ENCODE data around the gene PBX3. TPM values are rescaled to one million over a fixed set of nuclear protein-coding genes. Genes with fewer than 3 reads are reported as not detected.

PBX3 gene
- total RNA-seq, 2 donors from 2014 or later, result 15.1 to 21.1 TPM

DNA sequence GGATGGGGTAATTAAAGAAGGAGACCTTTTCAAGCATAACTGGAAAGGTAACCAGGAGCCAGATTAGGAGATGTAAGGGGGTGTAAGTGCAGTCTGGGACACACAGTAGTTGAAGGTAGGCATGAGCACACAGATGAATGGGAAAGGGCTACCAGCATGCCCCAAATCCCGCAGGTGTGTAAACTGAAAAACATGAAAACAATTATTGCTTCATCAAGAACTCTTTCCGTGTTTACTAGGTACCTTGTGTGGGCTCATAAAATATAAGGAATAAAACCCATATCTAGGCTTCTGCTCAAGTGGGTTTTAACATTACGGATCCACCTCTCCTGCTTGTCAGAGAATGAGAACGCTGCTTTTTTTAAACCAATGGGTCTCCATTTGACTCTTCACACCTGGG lies 41.3 kb upstream of the PBX3 start:
- H3K9ac ChIP-seq (ENCODE audit: low read depth in 2 of 2, low read length in 2 of 2), result peak overlapping the region in 1 of 2 donors; percentile 81

DNA sequence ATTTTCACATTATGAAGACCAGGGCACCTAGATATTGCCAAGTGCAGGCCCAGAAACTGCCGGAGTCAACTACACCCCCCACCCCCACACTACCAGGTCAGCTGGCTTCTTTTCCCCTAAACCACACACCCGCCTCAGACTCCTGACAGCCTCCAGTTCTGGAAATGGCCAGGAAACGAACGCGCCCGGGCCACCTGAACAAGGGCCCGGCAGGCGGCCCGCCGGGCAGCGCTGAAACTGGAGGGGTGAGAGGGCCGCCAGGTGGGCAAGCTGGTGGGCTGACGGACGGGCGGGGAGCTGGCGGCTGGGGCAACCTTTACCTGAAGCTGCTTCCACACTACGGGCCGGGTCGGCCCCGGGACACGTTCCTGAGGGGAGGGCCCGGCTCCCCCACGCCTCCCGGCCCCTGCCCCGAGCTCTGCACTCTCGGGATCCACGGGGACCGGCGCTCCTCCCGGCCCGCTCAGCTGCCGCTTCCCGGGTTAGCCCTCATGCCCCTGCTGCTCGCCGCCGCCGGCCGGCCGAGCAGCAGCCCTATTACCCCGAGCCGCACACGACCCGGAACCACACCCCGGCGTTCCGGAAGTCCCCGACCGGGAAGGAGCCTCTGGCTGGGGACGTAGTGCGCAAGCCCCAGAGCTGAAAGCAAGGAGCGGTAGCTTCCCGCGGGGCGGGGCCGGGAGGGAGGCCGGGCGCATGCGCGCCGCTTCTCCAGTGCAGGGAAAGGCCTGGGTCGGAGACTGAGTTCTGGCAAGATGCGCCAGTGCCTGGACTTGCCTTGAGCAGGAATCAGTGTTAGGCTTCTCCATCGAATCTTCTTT lies 40.3 kb upstream of the PBX3 start, which contains the start of gene MAPKAP1:
MAPKAP1 (minus strand) TSS at position 558 of the 821 bp plus-strand sequence. CDS start 34,634 bp downstream, outside the sequence.
- H3K4me3 ChIP-seq, result peak within 1 kb of the TSS; percentile 93
- H3K4me1 ChIP-seq, result peaks cover 9% of the 10 kb centered on the region
- H3K36me3 ChIP-seq, result no peaks in the 10 kb centered on the region
- H3K27me3 ChIP-seq, result no peaks in the 10 kb centered on the region
- intact Hi-C loops (cut with DNase I), result no loop called here
- TF ChIP-seq, protein P1, sequence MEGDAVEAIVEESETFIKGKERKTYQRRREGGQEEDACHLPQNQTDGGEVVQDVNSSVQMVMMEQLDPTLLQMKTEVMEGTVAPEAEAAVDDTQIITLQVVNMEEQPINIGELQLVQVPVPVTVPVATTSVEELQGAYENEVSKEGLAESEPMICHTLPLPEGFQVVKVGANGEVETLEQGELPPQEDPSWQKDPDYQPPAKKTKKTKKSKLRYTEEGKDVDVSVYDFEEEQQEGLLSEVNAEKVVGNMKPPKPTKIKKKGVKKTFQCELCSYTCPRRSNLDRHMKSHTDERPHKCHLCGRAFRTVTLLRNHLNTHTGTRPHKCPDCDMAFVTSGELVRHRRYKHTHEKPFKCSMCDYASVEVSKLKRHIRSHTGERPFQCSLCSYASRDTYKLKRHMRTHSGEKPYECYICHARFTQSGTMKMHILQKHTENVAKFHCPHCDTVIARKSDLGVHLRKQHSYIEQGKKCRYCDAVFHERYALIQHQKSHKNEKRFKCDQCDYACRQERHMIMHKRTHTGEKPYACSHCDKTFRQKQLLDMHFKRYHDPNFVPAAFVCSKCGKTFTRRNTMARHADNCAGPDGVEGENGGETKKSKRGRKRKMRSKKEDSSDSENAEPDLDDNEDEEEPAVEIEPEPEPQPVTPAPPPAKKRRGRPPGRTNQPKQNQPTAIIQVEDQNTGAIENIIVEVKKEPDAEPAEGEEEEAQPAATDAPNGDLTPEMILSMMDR (IDR thresholded peaks at IDR 0.05), result no peak
- H3K9me3 ChIP-seq, result no peaks in the 10 kb centered on the region
- H3K9ac ChIP-seq (ENCODE audit: low read depth in 2 of 2, low read length in 2 of 2), result peak within 1 kb of the TSS; percentile 81 to 95
- peak; percentile 98 for DNase-seq
- peak within 1 kb of the TSS; percentile 55 for H3K27ac ChIP-seq

More for the DNA sequence above, 41.3 kb upstream of the PBX3 start:
- no peaks in the 10 kb centered on the region for H3K9me3 ChIP-seq
- H3K27me3 ChIP-seq, result no peaks in the 10 kb centered on the region
- TF ChIP-seq, protein P1 (IDR thresholded peaks at IDR 0.05), result no peak
- intact Hi-C loops (cut with DNase I), result no loop called here
- no peak overlapping the region for H3K4me3 ChIP-seq
- DNase-seq, result no peak
- no peaks in the 10 kb centered on the region for H3K36me3 ChIP-seq
- H3K27ac ChIP-seq, result no peak overlapping the region
- peaks cover 9% of the 10 kb centered on the region for H3K4me1 ChIP-seq

DNA sequence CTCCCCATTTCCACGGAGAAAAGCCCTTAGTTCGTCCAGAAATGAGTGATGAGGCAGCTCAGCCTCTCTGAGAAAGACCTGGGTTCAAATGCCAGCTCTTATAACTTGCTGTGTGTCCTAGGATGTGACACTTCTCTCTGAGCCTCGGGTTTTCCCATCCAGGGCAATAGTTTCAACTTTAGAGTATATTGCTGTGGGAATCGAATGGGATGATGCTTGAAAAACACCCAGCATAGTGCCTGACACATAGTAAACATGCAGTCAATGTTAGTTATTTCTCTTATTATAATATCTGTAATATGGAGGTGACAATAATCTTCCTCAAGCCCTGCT lies 39.7 kb upstream of the PBX3 start:
- intact Hi-C loops (cut with DNase I), result no loop called here
- H3K4me3 ChIP-seq, result peak overlapping the region; percentile 93

DNA sequence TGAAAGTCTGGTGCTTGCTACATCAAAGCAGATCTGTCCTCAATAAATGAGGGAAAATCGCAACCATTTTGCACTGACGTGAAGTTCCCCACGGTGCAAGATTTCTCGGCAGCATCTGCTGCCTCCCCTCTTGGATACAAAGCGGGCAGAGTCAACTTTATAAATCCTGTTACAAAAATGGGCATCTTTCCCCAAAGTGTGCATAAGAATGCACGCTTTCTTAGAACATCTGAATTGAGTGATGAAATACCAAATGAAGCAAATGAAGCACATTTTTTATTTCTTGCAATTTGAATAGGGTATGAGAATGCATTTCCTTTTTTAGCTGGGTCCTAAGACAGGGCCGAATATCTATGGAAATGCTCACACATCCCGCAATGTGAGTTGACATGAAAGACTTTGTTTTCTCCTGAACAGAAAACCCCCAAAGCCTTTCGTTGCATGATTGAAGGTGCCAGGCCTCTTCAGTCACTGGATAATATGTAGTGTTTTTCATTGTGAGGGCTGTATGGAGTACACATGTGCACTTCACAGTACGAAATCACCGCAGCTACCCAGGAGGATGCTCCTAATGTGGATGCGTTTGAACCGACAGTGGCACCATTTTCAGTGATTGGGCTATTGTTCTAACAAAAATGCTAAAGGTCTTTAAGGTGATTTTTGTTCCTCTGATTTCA lies 20.6 kb upstream of the PBX3 start:
- no peak overlapping the region for H3K4me3 ChIP-seq
- TF ChIP-seq, protein P1 (IDR thresholded peaks at IDR 0.05), result no peak

More for the DNA sequence above, 39.7 kb upstream of the PBX3 start:
- Histone ChIP-seq H3K9me3 (no peaks in the 10 kb centered on the region), H3K27me3 (no peaks in the 10 kb centered on the region), H3K36me3 (no peaks in the 10 kb centered on the region), H3K4me1 (peaks cover 9% of the 10 kb centered on the region), H3K27ac (peak overlapping the region; percentile 55), H3K9ac (ENCODE audit: low read depth in 2 of 2, low read length in 2 of 2) (peak overlapping the region in 1 of 2 donors; percentile 81)
- TF ChIP-seq, protein P1 (IDR thresholded peaks at IDR 0.05), result no peak
- no peak for DNase-seq

DNA sequence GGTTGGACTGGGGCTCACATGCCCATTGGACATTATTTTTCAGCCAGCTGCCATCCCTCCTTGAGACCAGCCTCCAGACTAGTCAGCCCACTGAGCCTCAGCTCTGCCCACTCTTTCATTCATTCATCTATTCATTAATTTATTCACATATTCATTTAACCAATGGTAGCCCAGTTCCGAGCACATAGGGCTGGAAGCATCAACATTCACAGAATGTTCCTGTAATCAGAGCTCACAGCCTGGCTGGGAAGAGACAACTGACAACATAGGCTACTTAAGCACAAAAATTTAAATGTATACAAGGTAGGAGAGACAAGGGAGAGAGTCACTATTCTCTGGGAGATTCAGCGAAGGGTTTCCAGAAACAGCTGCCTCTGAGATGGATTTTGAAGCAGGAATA lies 17.0 kb upstream of the PBX3 start:
- TF ChIP-seq, protein P1 (IDR thresholded peaks at IDR 0.05), result no peak
- DNase-seq, result no peak
- H3K27me3 ChIP-seq, result no peaks in the 10 kb centered on the region

More for the DNA sequence above, 20.6 kb upstream of the PBX3 start:
- no peaks in the 10 kb centered on the region for H3K27me3 ChIP-seq
- DNase-seq, result no peak
- no peaks in the 10 kb centered on the region for H3K4me1 ChIP-seq
- H3K9ac ChIP-seq (ENCODE audit: low read depth in 2 of 2, low read length in 2 of 2), result no peak overlapping the region
- intact Hi-C loops (cut with DNase I), result no loop called here
- no peaks in the 10 kb centered on the region for H3K36me3 ChIP-seq
- H3K9me3 ChIP-seq, result no peaks in the 10 kb centered on the region
- H3K27ac ChIP-seq, result no peak overlapping the region

More for the DNA sequence above, 17.0 kb upstream of the PBX3 start:
- Histone ChIP-seq H3K4me3 (no peak overlapping the region), H3K9ac (ENCODE audit: low read depth in 2 of 2, low read length in 2 of 2) (no peak overlapping the region), H3K9me3 (no peaks in the 10 kb centered on the region), H3K36me3 (no peaks in the 10 kb centered on the region), H3K27ac (no peak overlapping the region), H3K4me1 (no peaks in the 10 kb centered on the region)
- intact Hi-C loops (cut with DNase I), result no loop called here
